ENCODE measurements around the gene MCCC2. TPM values are rescaled to one million over a fixed set of nuclear protein-coding genes. Genes with fewer than 3 reads are reported as not detected.
"Not testable (repeated sequence)": the region's sequence is repeated elsewhere in the genome, so short reads cannot be mapped to it uniquely, and the experiment has no call there.

MCCC2 gene
- 44.4 TPM for total RNA-seq

DNA sequence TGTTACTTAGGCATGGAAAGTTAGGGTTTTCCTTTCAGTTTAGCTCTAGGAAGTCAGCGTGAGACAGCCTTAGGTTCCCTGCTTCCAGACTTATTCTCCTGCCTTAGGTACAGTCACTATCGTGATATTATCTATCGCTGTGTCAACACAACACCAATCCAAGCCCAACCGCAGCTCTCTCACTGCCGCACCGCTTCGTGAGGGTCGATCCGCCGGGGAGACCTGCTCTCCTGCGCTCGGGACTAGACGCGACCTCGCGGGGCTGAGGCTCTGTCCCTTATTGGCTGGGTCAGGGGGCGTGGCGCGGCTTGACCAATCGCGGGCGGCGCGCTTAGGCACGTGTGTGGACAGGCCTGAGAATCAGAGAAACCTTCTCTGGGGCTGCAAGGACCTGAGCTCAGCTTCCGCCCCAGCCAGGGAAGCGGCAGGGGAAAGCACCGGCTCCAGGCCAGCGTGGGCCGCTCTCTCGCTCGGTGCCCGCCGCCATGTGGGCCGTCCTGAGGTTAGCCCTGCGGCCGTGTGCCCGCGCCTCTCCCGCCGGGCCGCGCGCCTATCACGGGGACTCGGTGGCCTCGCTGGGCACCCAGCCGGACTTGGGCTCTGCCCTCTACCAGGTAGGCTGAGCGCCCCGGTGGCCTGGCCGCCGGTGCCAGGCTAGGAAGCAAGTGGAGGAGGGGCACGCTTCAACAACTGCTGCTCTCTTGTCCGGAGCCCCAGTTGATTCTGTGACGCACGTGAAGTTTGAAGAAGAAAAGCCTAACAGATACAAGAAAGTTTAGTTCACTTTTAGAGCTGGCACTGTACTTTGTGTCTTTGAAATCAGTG is at the start of gene MCCC2:
Gene MCCC2, plus strand, starts transcription at position 400 of the 825 bp plus-strand sequence. Its CDS starts 86 bp downstream, at position 486.
- DNase-seq (ENCODE audit: low spot score): peak; percentile 98

DNA sequence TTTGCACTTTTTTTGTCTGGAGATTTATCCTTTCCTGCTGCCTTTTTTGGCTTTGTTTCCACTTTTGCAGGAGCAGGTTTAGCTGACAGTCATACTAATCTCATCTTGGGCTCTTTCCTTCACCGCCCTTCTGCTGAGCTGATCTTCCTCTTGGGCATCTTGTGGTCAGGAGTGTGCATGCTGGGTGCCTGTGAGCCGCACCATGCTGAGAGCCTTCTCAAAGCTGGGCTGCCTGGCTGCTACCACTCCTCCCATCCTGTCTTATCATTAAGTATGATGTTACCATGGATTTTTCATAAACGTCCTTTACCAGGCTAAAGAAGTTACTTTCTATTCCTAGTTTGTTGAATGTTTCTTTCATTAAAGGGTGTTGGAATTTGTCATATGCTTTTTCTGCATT is 49.5 kb upstream of the MCCC2 start:
- no peak for DNase-seq (ENCODE audit: low spot score)

DNA sequence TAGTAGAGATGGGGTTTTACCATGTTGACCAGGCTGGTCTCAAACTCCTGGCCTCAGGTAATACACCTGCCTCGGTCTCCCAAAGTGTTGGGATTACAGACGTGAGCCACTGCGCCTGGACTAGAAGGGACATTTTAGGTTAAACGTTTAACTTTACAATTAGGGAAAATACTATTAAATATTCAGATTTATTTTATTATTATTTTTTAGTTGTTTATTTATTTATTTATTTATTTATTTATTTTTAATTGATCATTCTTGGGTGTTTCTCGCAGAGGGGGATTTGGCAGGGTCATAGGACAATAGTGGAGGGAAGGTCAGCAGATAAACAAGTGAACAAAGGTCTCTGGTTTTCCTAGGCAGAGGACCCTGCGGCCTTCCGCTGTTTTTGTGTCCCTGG is 36.3 kb upstream of the MCCC2 start:
- not testable (repeated sequence) for DNase-seq (ENCODE audit: low spot score)

DNA sequence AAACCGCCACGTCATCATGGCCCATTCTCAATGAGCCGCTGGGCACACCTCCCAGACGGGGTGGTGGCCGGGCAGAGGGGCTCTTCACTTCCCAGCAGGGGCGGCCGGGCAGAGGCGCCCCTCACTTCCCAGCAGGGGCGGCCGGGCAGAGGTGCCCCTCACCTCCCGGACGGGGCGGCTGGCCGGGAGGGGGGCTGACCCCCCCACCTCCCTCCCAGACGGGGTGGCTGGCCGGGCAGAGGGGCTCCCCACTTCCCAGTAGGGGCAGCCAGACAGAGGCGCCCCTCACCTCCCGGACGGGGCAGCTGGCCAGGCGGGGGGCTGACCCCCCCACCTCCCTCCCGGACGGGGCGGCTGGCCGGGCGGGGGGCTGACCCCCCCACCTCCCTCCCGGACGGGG is 35.6 kb upstream of the MCCC2 start:
- not testable (repeated sequence) for DNase-seq (ENCODE audit: low spot score)

DNA sequence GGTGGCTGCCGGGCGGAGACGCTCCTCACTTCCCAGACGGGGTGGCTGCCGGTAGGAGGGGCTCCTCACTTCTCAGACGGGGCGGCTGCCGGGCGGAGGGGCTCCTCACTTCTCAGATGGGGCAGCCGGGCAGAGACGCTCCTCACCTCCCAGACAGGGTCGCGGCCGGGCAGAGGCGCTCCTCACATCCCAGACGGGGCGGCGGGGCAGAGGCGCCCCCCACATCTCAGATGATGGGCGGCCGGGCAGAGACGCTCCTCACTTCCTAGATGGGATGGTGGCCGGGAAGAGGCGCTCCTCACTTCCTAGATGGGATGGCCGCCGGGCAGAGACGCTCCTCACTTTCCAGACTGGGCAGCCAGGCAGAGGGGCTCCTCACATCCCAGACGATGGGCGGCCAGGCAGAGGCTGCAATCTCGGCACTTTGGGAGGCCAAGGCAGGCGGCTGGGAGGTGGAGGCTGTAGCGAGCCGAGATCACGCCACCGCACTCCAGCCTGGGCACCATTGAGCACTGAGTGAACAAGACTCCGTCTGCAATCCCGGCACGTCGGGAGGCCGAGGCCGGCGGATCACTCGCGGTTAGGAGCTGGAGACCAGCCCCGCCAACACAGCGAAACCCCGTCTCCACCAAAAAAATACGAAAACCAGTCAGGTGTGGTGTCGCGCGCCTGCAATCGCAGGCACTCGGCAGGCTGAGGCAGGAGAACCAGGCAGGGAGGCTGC is 35.0 kb upstream of the MCCC2 start:
- DNase-seq (ENCODE audit: low spot score): not testable (repeated sequence)

DNA sequence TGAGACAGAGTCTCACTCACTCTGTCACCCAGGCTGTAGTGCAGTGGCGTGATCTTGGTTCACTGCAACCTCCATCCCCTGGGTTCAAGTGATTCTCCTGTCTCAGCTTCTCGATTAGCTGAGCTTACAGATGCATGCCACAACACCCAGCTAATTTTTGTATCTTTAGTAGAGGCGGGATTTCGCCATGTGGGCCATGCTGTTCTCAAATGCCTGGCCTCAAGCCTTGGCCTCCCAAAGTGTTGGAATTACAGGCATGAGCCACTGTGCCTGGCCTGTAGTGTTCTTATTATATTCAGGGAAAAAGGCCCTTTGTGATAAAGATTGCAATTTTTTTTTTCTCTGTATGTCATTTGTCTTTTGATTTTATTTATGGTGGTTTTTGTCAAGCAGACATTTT is 24.0 kb upstream of the MCCC2 start:
- DNase-seq (ENCODE audit: low spot score): no peak

DNA sequence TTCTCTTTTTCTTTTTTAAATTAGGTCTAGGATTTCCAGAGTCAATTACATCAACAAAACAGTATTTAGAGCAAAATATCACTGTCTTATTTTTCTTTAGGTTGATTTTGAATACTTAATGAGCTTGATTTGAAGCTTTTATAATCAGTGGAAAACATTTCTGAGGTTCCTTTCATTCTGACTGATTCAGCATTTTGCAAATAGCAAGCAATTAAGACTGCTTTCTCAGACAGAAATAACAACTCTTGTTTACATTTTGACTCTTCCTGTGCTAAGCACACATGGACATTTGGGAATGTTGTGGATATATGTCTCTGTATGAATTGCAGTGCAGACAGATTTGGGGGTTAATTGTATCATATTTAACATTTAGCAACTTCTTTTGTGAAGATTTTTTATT is 22.2 kb upstream of the MCCC2 start:
- DNase-seq (ENCODE audit: low spot score): no peak

DNA sequence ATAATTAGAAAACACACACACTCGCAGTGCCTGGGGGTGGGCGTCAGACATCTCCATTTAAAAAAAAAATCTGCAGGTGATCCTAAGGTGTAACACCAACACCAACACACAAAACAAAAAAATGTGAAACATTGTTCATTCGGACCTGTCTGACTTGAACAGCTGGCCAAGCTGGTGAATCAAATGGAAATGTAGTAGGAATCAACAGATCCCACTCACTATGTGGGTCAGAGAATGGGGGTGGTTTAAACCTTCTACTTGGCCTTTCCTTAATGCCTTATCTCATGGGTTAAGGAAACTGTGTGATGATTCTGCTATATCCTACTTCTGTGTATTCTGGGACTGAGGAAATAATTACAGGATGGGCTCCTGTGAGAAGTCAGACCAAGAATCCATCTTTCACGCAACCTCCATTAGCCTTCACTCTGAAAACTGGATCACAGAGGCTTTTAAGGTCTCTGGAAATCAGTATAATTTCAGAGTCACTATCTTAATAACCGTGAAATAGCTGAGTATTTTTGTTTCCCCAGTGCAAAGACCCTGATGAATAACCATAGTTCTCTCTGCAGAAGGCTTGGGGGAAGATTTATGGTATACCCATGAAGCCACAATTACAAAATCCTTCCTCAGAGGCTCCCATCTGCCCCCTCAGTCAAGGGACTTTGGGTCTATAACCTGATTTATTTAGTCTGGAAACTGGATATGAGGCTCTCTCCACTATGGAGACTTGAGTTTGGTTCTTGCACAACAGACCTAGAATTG is 17.2 kb upstream of the MCCC2 start:
- DNase-seq (ENCODE audit: low spot score): no peak

DNA sequence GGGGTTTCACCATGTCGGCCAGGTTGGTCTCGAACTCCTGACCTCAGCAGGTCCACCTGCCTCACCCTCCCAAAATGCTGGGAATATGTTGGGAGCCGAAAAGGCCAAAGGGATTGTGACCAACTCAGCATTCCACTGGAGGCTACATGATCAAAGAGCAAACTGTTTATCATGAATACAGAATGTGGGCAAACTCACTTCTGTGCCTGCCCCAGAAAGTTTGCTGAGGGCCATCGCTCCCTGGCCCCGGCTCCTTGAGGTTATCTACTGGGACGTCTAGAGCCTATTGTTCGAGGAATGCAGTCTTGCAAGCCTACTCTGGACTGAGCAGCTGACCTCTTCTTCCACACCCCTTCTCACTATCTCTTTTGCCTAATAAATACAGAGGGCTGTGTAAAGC is 15.3 kb upstream of the MCCC2 start:
- DNase-seq (ENCODE audit: low spot score): not testable (repeated sequence)

DNA sequence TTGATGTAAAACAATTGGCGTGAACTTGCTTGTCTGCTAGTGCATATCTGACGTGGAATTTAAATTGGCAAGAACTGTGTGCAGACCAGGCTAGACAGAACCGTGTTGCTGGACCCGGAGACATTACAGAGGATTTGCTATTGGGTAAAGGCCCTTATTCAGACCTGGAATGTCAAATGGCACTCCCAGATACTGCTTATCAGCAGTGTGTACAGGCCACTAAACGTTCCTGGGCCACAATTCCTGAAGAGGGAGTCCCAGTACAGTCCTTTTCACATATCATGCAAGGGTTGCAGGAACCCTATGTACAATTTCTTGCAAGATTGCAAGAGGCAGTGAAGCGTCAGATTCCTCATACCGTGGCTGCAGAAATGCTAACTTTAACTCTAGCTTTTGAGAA is 13.5 kb upstream of the MCCC2 start:
- no peak for DNase-seq (ENCODE audit: low spot score)

DNA sequence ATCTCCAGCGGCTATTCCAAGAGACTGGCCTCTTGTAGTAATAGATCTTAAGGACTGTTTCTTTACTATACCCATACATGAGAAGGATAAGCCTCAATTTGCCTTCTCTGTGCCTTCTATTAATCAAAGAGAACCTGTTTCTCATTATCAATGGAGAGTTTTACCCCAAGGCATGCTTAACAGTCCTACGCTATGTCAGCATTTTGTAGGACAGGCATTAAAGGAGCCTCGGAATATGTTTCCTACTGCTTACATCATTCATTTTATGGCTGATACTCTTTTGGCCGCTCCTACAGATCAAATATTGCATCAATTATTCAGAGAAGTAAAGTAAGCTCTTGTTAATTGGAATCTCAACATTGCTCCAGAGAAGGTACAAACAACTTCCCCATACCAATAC is 11.6 kb upstream of the MCCC2 start:
- not testable (repeated sequence) for DNase-seq (ENCODE audit: low spot score)

DNA sequence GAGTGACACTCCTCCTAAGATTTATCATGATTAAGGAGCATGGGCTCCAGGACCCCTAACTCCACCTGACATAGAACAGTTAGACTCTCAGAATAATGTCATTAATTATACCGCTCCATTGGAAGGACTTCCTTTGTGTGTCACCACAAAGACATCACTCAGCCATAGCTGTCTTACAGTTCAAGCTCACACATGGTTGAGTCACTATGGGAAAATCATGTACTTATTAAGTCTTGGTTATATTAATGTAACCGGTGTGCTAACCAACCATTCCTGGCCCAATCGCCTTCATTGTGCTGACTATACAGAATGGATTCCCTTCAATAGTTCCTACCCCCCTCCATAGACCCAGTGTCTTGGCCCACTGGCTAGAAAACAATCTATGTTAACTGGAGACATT is 10.9 kb upstream of the MCCC2 start:
- DNase-seq (ENCODE audit: low spot score): no peak

DNA sequence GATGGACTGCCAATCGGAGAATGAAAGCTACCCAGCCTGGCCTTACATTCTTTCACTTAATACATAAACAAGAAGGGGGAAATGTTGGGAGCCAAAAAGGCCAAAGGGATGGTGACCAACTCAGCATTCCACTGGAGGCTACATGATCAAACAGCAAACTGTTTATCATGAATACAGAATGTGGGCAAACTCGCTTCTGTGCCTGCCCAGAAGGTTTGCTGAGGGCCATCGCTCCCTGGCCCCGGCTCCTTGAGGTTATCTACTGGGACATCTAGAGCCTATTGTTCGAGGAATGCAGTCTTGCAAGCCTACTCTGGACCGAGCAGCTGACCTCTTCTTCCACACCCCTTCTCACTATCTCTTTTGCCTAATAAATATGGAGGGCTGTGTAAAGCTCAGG is 9.3 kb upstream of the MCCC2 start:
- not testable (repeated sequence) for DNase-seq (ENCODE audit: low spot score)

DNA sequence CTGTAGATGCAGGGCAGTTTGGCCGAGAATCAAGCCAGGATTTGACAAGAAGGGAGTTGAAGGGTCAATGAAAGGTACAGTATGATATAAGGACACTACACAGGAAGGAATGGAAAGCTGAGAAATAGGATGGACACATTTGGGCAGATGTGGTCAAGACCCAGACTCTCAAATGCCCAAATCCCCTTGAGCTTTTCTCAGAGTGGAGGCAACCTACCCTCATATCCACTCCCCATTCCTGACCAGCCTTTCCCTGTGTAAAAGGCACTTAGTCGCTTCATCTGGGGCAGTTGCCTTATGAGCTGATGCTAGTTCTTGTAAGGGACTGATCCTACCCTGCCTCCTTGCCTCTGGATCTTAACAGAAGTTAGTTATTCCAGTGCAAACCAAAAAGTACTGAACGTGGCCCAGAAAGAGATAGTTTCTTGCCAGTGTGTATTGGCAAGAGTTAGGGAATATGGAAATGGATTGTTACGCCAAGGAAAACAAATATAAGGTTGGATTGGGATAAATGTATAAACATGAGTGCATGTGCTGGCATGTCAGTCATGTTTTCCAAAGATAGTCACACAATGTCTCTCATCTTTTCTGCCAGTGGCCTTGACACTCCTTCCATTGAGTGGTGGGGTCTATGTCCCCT is 4.1 kb upstream of the MCCC2 start:
- no peak for DNase-seq (ENCODE audit: low spot score)

DNA sequence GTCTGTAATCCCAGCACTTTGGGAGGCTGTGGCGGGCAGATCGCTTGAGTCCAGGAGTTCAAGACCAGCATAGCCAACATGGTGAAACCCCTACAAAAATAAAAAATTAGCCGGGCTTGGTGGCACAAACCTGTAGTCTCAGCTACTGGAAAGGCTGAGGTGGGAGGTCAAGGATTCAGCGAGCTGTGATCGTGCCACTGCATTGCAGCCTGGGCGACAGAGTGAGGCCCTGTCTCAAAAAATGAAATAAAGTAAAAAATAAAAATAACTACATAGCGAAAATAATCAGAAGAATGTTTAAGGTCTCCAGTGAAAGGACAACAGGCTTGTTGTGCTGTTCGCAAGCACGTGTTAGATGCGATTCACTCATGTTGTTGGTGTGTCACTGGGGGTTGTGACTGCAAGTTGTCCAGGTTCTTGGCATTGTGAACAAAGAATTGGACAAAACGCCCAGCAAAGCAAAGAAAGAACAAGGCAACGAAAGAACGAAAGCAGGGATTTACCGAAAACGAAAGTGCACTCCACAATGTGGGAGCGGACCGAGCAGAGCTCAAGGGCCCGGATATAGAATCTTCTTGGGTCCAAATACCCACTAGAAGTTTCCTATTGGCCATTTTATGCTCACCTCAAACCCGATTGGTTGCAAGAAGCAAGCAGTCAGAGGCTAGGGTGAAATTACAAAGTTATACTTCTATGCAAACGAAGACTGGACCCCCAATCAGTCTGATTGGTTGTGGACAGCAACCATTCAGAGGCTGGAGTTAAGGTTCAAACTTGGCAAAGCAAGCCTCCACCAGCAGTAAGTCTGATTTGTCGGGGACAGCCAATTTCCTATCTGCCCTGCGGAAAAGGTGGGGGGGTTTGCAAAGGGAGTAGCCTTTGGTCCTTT is 844 bp upstream of the MCCC2 start:
- no peak for DNase-seq (ENCODE audit: low spot score)

DNA sequence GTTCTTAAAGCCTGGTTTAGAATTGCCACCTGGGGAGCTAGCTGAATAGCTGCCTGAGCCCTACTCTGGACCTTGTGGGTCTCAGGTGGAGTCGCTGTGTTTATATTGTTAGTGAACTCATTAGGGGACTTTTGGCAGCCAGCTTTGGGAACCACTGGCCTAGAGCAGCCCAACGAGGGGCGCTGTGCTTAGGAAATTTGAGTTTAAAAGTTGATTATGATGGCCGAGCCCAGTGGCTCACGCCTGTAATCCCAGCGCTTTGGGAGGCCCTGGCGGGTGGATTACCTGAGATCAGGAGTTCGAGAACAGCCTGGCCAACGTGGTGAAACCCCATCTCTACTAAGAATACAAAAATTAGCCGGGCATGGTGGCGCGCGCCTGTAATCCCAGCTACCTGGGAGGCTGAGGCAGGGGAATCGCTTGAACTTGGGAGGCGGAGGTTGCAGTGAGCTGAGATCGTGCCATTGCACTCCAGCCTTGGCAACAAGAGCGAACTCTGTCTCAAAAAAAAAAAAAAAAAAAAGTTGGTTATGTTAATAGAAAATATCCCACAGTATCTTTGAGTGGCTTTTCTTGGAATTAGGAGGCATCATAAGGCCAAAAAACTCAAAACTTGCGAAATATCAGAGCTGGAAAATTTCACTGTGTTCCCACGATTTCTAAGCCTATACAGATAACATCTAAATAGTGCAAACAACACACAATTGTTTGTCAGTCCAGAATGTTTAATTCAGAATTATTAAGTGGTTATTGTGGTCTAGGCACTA is 809 bp downstream of the MCCC2 start:
- no peak for DNase-seq (ENCODE audit: low spot score)

DNA sequence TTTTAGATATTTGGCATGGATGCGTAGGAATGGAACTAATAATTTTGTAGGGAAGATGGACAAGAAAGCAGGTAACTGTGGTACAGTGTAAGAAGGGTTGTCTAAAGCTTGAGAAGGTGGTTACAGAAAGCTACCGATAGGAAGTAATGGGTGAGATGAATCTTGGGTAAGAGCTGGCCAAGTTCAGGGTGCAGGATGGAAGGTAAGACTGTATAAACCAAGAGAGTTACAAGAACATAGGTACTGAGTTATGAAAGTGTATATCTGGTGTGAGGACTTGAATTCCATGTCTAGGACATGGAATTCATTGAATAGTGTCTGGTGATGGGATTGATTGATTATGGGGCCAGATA is 1.4 kb downstream of the MCCC2 start:
- no peak for DNase-seq (ENCODE audit: low spot score)

DNA sequence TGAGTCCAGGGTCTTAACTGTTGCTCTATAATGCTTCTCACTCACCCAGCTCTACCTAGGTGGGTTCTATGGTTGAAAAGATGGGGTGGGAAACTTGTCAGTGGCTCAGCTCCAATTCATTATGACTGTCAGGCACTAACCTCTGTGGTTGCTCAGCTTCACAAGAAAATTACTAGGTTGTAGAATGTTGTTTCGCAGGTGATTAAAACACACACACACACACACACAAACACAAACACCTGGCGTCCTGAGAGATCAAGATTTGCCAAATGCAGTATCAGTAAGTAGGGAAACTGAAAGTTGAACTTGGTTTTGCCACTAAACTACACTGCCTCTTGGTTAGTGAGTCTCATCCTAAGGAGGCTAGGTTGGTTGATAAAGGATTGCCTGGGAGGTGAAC is 2.8 kb downstream of the MCCC2 start:
- DNase-seq (ENCODE audit: low spot score): no peak

DNA sequence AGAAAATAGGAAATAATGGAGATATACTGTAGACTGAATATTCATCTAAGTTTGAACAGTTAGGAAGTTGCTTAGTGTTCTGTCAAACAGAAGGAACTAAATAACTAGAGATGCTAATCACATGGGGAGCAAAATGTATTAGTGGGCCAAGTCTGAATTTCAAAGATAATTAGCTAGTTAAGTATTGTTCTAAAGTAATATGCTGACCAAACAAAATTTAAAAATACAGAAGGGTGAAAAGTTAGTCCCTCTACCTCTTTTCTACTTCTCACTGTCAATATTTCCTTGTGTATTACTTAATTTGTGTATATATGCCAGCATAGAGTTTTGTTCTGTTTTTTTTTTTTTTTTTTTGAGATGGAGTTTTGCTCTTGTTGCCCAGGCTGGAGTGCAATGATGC is 4.0 kb downstream of the MCCC2 start:
- no peak for DNase-seq (ENCODE audit: low spot score)

DNA sequence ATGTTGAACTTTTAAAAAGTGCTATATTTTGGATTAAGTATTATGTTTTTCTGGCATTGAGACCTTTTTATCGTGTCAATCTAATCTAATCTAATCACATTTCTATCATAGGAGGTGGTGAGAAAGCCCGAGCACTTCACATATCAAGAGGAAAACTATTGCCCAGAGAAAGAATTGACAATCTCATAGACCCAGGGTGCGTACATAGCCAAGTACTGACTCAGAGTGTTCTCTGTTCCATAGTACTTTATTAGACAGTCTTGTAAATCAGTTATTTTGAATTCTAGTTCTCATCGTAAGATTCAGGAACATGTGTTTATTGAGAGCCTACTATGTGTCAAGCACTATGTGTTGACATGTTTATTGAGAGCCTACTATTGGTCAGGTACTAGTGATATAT is 9.0 kb downstream of the MCCC2 start:
- DNase-seq (ENCODE audit: low spot score): no peak
